Liver (tissue), 9 donors: Measurements from ENCODE around the gene SIKE1. TPM values are rescaled to one million over a fixed set of nuclear protein-coding genes. Genes with fewer than 3 reads are reported as not detected.
A peak's percentile ranks its signal among the peaks of the same experiment; 100 is the strongest.
"Not testable (repeated sequence)": the region's sequence is repeated elsewhere in the genome, so short reads cannot be mapped to it uniquely, and the experiment has no call there.

Experiments used
- DNase-seq: peaks from one replicate; pipeline ENCODE4 v3.0.0-alpha.2; 2017; ENCODE audit warnings: low spot score
- H3K27ac ChIP-seq, 2 donors: one replicate each; pipeline ENCODE4 v1.7.0; 2013; ENCODE audit warnings: inconsistent platforms in 2 of 2, low read length in 2 of 2, control low read depth in 1 of 2, low read depth in 1 of 2, mild to moderate bottlenecking in 1 of 2
- H3K27me3 ChIP-seq, 4 donors: one replicate each; pipeline versions ENCODE4 v1.6.1 to v1.7.0; 2013; ENCODE audit warnings: low read length in 3 of 4, inconsistent platforms in 1 of 4, mild to moderate bottlenecking in 1 of 4, moderate library complexity in 1 of 4; ENCODE audit not compliant: control insufficient read depth in 4 of 4, insufficient read depth in 4 of 4
- H3K36me3 ChIP-seq, 4 donors: one replicate each; pipeline versions ENCODE4 v1.6.1 to v1.7.0; 2013; ENCODE audit warnings: low read length in 3 of 4, mild to moderate bottlenecking in 3 of 4, low read depth in 1 of 4, moderate library complexity in 1 of 4; ENCODE audit not compliant: control insufficient read depth in 4 of 4, insufficient read depth in 3 of 4
- H3K4me1 ChIP-seq, 4 donors: one replicate each; pipeline versions ENCODE4 v1.6.1 to v1.7.0; 2013; ENCODE audit warnings: low read length in 3 of 4, mild to moderate bottlenecking in 3 of 4, moderate library complexity in 1 of 4; ENCODE audit not compliant: control insufficient read depth in 4 of 4, insufficient read depth in 4 of 4
- H3K4me3 ChIP-seq, 3 donors: one replicate each; pipeline versions ENCODE4 v1.6.1 to v1.7.0; 2013; ENCODE audit warnings: low read length in 3 of 3, control low read depth in 1 of 3, low read depth in 1 of 3, mild to moderate bottlenecking in 1 of 3
- H3K9ac ChIP-seq, 2 donors: one replicate each; pipeline ENCODE4 v1.7.0; 2013; ENCODE audit warnings: low read length in 2 of 2, mild to moderate bottlenecking in 2 of 2, moderate library complexity in 2 of 2, control low read depth in 1 of 2, low read depth in 1 of 2
- H3K9me3 ChIP-seq, 4 donors: one replicate each; pipeline versions ENCODE4 v1.6.1 to v1.7.0; 2013; ENCODE audit warnings: low read length in 3 of 4; ENCODE audit not compliant: control insufficient read depth in 4 of 4
- ATF3 ChIP-seq: IDR thresholded peaks from 2 replicates; pipeline ENCODE4 v1.6.1; 2016; ENCODE audit warnings: antibody characterized with exemption
- CTCF ChIP-seq: fragments of 150-350 bp; IDR thresholded peaks from 2 replicates; pipeline ENCODE4 v1.5.1; 2017; ENCODE audit warnings: improper control_type of control experiment, low read depth, low read length; ENCODE audit not compliant: missing input control
- FOXA1 ChIP-seq: IDR thresholded peaks from 2 replicates; pipeline ENCODE4 v1.6.1; 2016; ENCODE audit warnings: antibody characterized with exemption
- FOXA2 ChIP-seq: IDR thresholded peaks from 2 replicates; pipeline ENCODE4 v1.6.1; 2016; ENCODE audit warnings: antibody characterized with exemption
- GABPA ChIP-seq, 2 donors: IDR thresholded peaks in 1 of 2; conservative IDR thresholded peaks in 1 of 2; 2 replicates each; pipeline ENCODE4 v1.6.1; 2016; ENCODE audit warnings: antibody characterized with exemption in 2 of 2, mild to moderate bottlenecking in 1 of 2, moderate library complexity in 1 of 2
- HNF4A ChIP-seq, 2 donors: conservative IDR thresholded peaks; 2 replicates each; pipeline ENCODE4 v1.6.1; 2016; ENCODE audit warnings: antibody characterized with exemption in 2 of 2, mild to moderate bottlenecking in 2 of 2
- HNF4G ChIP-seq: IDR thresholded peaks from 2 replicates; pipeline ENCODE4 v1.6.1; 2016; ENCODE audit warnings: antibody characterized with exemption
- JUND ChIP-seq, 2 donors: IDR thresholded peaks; 2 replicates each; pipeline ENCODE4 v1.6.1; 2016; ENCODE audit warnings: antibody characterized with exemption in 2 of 2
- MAX ChIP-seq: IDR thresholded peaks from 2 replicates; pipeline ENCODE4 v1.6.1; 2016; ENCODE audit warnings: antibody characterized with exemption
- RAD21 ChIP-seq, 2 donors: IDR thresholded peaks; 2 replicates each; pipeline ENCODE4 v1.6.1; 2016; ENCODE audit warnings: antibody characterized with exemption in 2 of 2, mild to moderate bottlenecking in 2 of 2
- REST ChIP-seq: IDR thresholded peaks from 2 replicates; pipeline ENCODE4 v1.6.1; 2016; ENCODE audit warnings: antibody characterized with exemption, mild to moderate bottlenecking
- RXRA ChIP-seq, 2 donors: IDR thresholded peaks; 2 replicates each; pipeline ENCODE4 v1.6.1; 2017 to 2018; ENCODE audit warnings: antibody characterized with exemption in 2 of 2, mild to moderate bottlenecking in 1 of 2
- SP1 ChIP-seq: IDR thresholded peaks from 2 replicates; pipeline ENCODE4 v1.6.1; 2018; ENCODE audit warnings: antibody characterized with exemption, mild to moderate bottlenecking
- TAF1 ChIP-seq: conservative IDR thresholded peaks from 2 replicates; pipeline ENCODE4 v1.6.1; 2016; ENCODE audit warnings: antibody characterized with exemption, mild to moderate bottlenecking
- YY1 ChIP-seq: IDR thresholded peaks from 2 replicates; pipeline ENCODE4 v1.6.1; 2016; ENCODE audit warnings: antibody characterized with exemption, mild to moderate bottlenecking
- ZBTB33 ChIP-seq: IDR thresholded peaks from 2 replicates; pipeline ENCODE4 v1.6.1; 2016; ENCODE audit warnings: antibody characterized with exemption
- WGBS: extraction: QIAGEN DNeasy Blood & Tissue Kit; methylation state at CpG from one replicate; pipeline ENCODE4 v1.1.7; 2013; 5-methylcytosine and 5-hydroxymethylcytosine counted together
- polyA plus RNA-seq, 2 donors: library from polyadenylated mRNA; stranded (reverse) in 1 of 2; unstranded in 1 of 2; fragments of 200-250 nt in 1 of 2; fragments of >200 nt in 1 of 2; fragmentation: Nextera tagmentation in 1 of 2; extraction: Ambion mirVana in 1 of 2; gene quantifications; one replicate each; pipeline versions ENCODE4 v1.2.1 to v1.2.3, GENCODE V29; 2013 to 2015
- total RNA-seq, 2 donors: library from RNA; depleted of rRNA; stranded (reverse); fragments of >200 nt; gene quantifications; one replicate each; pipeline ENCODE4 v1.2.3, GENCODE V29; 2014
- donor health status: healthy.
- donor health status: healthy.
- donor health status: healthy.
- donor health status: healthy.
- donor health status: healthy.

Gene SIKE1
- total RNA-seq (10 to 100 TPM; 23.2 to 40.4 TPM), polyA plus RNA-seq (10 to 100 TPM; 12.0 to 22.0 TPM)

- no peaks in the 10 kb centered on the region for H3K9me3 ChIP-seq
- peak within 1 kb of the TSS; percentile 58 to 86 for H3K27ac ChIP-seq
- DNase-seq, result peak; percentile 86
- WGBS, result 17% methylated on average over 53 of the region's 53 CpGs
- H3K4me3 ChIP-seq, result peak within 1 kb of the TSS; percentile 58 to 76 (median 76)
- H3K9ac ChIP-seq, result peak within 1 kb of the TSS; percentile 34 to 63
- TF ChIP-seq HNF4A (conservative IDR thresholded peaks at IDR 0.05) (peak; percentile 63 to 73), RAD21 (IDR thresholded peaks at IDR 0.05) (peak; percentile 20 to 50), GABPA (IDR thresholded peaks at IDR 0.05 in 1 of 2, conservative IDR thresholded peaks at IDR 0.05 in 1 of 2) (peak; percentile 70 to 95), FOXA1 (no peak), JUND (IDR thresholded peaks at IDR 0.05) (peak; percentile 29 to 47), HNF4G (no peak), YY1 (peak; percentile 90), FOXA2 (no peak), RXRA (IDR thresholded peaks at IDR 0.05) (peak; percentile 79 to 88), SP1 (peak; percentile 69), MAX (peak; percentile 66), ZBTB33 (peak; percentile 57), TAF1 (peak; percentile 66)
- peaks cover 0 to 13% (median 8%) of the 10 kb centered on the region in 4 donors for H3K4me1 ChIP-seq
- peaks cover 2 to 20% (median 9%) of the 10 kb centered on the region in 4 donors for H3K36me3 ChIP-seq
- no peaks in the 10 kb centered on the region for H3K27me3 ChIP-seq
These were observed at the start of gene SIKE1 for GRCh38 chr1:114780344-114781226. TSS of gene SIKE1 (minus strand) at chr1:114780685. CDS start at chr1:114780607, 78 bp downstream.

- H3K36me3 ChIP-seq, H3K9me3 ChIP-seq, H3K4me1 ChIP-seq, H3K27ac ChIP-seq, H3K9ac ChIP-seq, H3K4me3 ChIP-seq, DNase-seq, H3K27me3 ChIP-seq: not testable (repeated sequence)
- 75% methylated on average over 1 of the region's 1 CpG for WGBS
These were observed 49.6 kb upstream of the SIKE1 start for GRCh38 chr1:114830075-114830474.

- H3K36me3 ChIP-seq, result no peaks in the 10 kb centered on the region
- H3K4me1 ChIP-seq, result no peaks in the 10 kb centered on the region
- no peaks in the 10 kb centered on the region for H3K27me3 ChIP-seq
- peaks cover 0 to under 1% (median 0%) of the 10 kb centered on the region in 4 donors for H3K9me3 ChIP-seq
- H3K9ac ChIP-seq, result no peak overlapping the region
- H3K4me3 ChIP-seq, result no peak overlapping the region
- H3K27ac ChIP-seq, result no peak overlapping the region
- TF ChIP-seq YY1 (no peak), REST (no peak), CTCF (no peak), HNF4G (no peak), FOXA1 (no peak), ATF3 (no peak), TAF1 (no peak), ZBTB33 (no peak), RAD21 (IDR thresholded peaks at IDR 0.05) (no peak), FOXA2 (no peak)
- 89% methylated on average over 5 of the region's 5 CpGs for WGBS
- no peak for DNase-seq
These were observed 47.8 kb upstream of the SIKE1 start for GRCh38 chr1:114828251-114828650.
